ENCODE measurements around the gene NDUFS2. TPM values are rescaled to one million over a fixed set of nuclear protein-coding genes. Genes with fewer than 3 reads are reported as not detected.

The NDUFS2 gene
- total RNA-seq, 1 experiment from 2014 or later = 123 TPM

DNA sequence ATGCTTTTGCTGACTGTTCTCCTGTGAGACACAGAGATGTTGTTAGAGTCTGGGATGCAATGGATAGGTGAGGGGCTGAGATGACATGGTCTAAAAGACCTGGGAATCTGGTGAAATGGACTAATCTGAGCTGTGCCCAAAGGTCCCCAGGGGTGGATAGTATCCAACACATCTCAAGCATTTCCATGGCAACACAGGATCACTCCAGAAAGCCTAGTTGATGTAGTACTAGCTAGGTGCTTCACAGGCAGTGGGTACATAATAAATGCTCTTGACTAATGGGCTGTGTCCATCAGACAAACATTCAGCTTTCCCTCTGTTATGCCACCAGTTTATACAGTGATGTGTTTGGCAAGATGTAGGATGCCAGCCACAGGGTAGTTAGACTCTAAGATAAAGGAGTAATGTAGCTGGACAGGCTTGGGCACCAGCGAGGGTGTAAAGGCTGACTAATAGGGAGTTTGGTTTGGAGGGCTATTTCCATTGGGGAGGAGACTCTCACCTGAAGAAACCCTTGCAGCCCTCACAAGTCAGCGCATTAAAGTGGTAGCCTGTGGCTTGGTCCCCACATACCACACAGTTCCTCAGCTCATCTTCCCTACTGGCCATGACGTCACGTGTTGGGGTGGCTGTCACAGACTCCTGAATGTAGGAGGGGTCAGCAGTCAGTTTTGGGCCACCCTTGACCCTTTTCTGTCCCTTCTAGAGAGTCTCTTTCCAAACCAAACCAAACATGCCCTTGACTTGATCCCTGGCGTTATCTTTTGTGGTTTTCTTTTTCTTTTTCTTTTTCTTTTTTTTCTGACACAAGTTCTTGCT, 34.0 kb downstream of the NDUFS2 start:
- intact Hi-C loops (cut with micrococcal nuclease; ENCODE audit: unreplicated experiment) = no loop called here
- Histone ChIP-seq H3K9me3 (ENCODE audit: low read depth, low read length, poor library complexity, severe bottlenecking) (no peaks in the 10 kb centered on the region), H3K27me3 (replicated peaks; ENCODE audit: insufficient read depth, low read depth, low read length, poor library complexity) (no peaks in the 10 kb centered on the region), H3K36me3 (ENCODE audit: insufficient read depth, low read length, poor library complexity, severe bottlenecking) (no peaks in the 10 kb centered on the region), H3K4me3 (ENCODE audit: low read depth, low read length, poor library complexity, severe bottlenecking) (no peak overlapping the region), H3K27ac (ENCODE audit: low read depth, low read length, poor library complexity, severe bottlenecking) (no peak overlapping the region), H3K4me1 (ENCODE audit: insufficient read depth, low read length, poor library complexity, severe bottlenecking) (no peaks in the 10 kb centered on the region)
- no peak for TF ChIP-seq EZH2 (IDR thresholded peaks at IDR 0.05; ENCODE audit: borderline replicate concordance, low read depth, low read length, poor library complexity, severe bottlenecking)
- TF ChIP-seq, protein P1, sequence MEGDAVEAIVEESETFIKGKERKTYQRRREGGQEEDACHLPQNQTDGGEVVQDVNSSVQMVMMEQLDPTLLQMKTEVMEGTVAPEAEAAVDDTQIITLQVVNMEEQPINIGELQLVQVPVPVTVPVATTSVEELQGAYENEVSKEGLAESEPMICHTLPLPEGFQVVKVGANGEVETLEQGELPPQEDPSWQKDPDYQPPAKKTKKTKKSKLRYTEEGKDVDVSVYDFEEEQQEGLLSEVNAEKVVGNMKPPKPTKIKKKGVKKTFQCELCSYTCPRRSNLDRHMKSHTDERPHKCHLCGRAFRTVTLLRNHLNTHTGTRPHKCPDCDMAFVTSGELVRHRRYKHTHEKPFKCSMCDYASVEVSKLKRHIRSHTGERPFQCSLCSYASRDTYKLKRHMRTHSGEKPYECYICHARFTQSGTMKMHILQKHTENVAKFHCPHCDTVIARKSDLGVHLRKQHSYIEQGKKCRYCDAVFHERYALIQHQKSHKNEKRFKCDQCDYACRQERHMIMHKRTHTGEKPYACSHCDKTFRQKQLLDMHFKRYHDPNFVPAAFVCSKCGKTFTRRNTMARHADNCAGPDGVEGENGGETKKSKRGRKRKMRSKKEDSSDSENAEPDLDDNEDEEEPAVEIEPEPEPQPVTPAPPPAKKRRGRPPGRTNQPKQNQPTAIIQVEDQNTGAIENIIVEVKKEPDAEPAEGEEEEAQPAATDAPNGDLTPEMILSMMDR (conservative IDR thresholded peaks at IDR 0.05; ENCODE audit: low read depth, low read length) = no peak
- ChIA-PET CTCF (interaction anchor here (0.6 kb wide), 2 partner anchors 56 to 70 kb away, joined by 5 to 6 read pairs; no protein-coding TSS in a partner anchor), POLR2A (ENCODE audit: low non-redundant PET) (no interaction called here)
- no peak for DNase-seq (ENCODE audit: low spot score)
- no TSS peak for BruUV-seq (replicated peaks)

DNA sequence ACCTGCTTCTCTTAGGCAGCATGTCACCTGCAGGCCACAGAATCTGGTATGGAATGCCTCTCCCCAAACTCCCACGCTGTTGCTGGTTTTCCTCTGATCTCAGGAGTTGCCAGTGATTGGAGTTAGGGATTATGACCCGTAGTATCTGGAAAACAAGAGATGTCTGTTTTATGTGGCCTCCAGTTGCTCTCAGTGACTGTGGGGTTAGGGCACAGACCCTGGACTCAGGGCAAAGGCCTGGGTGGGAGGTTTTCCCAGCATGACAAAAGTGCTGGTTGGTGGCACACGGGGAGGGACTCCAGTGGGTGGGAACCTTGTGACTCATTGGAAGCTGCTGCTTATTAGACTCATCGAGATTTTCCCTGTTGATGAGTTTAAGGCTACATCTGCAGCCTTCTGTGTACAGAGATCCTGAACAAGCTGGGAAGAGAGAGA, 35.9 kb downstream of the NDUFS2 start, which contains the start of gene NR1I3:
Gene NR1I3 (minus strand): TSS at position 165 of the 435 bp plus-strand sequence. CDS start 1,638 bp downstream, outside the sequence.
- POLR2A ChIA-PET (ENCODE audit: low non-redundant PET) = no interaction called here
- no peaks in the 10 kb centered on the region for H3K27me3 ChIP-seq (replicated peaks; ENCODE audit: insufficient read depth, low read depth, low read length, poor library complexity)
- intact Hi-C loops (cut with micrococcal nuclease; ENCODE audit: unreplicated experiment) = no loop called here
- H3K4me3 ChIP-seq (ENCODE audit: low read depth, low read length, poor library complexity, severe bottlenecking) = no peak within 1 kb of the TSS
- no peaks in the 10 kb centered on the region for H3K4me1 ChIP-seq (ENCODE audit: insufficient read depth, low read length, poor library complexity, severe bottlenecking)
- H3K36me3 ChIP-seq (ENCODE audit: insufficient read depth, low read length, poor library complexity, severe bottlenecking) = no peaks in the 10 kb centered on the region
- H3K9me3 ChIP-seq (ENCODE audit: low read depth, low read length, poor library complexity, severe bottlenecking) = no peaks in the 10 kb centered on the region
- CTCF ChIA-PET = interaction anchor here (1.0 kb wide), 1 partner anchor 12 kb away, joined by 4 read pairs; the partner anchor contains the start of gene TOMM40L
- no peak within 1 kb of the TSS for H3K27ac ChIP-seq (ENCODE audit: low read depth, low read length, poor library complexity, severe bottlenecking)
- no peak for TF ChIP-seq EZH2 (IDR thresholded peaks at IDR 0.05; ENCODE audit: borderline replicate concordance, low read depth, low read length, poor library complexity, severe bottlenecking)
- TF ChIP-seq, protein P1 (conservative IDR thresholded peaks at IDR 0.05; ENCODE audit: low read depth, low read length) = no peak
- no peak for DNase-seq (ENCODE audit: low spot score)
- no TSS peak for BruUV-seq (replicated peaks)

DNA sequence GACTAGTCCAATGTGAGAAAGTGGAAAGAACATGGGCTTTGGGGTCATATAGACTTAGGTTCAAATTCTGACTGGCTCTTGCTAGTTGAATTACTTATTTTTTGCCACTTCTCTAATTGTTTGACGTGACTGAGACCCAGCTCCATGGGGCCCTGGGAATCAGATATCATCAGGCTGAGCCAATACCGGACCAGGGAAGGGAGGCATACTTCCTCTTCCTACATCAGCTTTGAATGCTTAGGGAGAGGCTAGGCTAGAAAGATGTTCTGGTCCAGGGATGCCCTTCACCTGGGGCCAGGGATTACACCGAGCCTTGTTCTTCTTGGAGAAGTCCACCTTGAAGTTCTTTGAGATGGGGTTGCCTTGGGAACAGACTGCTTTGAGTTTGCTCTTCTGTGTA, 39.5 kb downstream of the NDUFS2 start:
- ChIA-PET POLR2A (ENCODE audit: low non-redundant PET) (no interaction called here), CTCF (no interaction called here)
- intact Hi-C loops (cut with micrococcal nuclease; ENCODE audit: unreplicated experiment) = no loop called here
- no peak for DNase-seq (ENCODE audit: low spot score)
- no peak overlapping the region for H3K27ac ChIP-seq (ENCODE audit: low read depth, low read length, poor library complexity, severe bottlenecking)
- H3K36me3 ChIP-seq (ENCODE audit: insufficient read depth, low read length, poor library complexity, severe bottlenecking) = no peaks in the 10 kb centered on the region
- H3K9me3 ChIP-seq (ENCODE audit: low read depth, low read length, poor library complexity, severe bottlenecking) = no peaks in the 10 kb centered on the region
- no peak overlapping the region for H3K4me3 ChIP-seq (ENCODE audit: low read depth, low read length, poor library complexity, severe bottlenecking)
- no peak for TF ChIP-seq EZH2 (IDR thresholded peaks at IDR 0.05; ENCODE audit: borderline replicate concordance, low read depth, low read length, poor library complexity, severe bottlenecking)
- TF ChIP-seq, protein P1 (conservative IDR thresholded peaks at IDR 0.05; ENCODE audit: low read depth, low read length) = no peak
- H3K4me1 ChIP-seq (ENCODE audit: insufficient read depth, low read length, poor library complexity, severe bottlenecking) = no peaks in the 10 kb centered on the region
- no peaks in the 10 kb centered on the region for H3K27me3 ChIP-seq (replicated peaks; ENCODE audit: insufficient read depth, low read depth, low read length, poor library complexity)
- no TSS peak for BruUV-seq (replicated peaks)

All from A673 (cell line).